Measurements from ENCODE around the gene OTOG. TPM values are rescaled to one million over a fixed set of nuclear protein-coding genes. Genes with fewer than 3 reads are reported as not detected.

Gene OTOG
- total and polyA plus RNA-seq, 9 donors, result not detected

GRCh38 chr11:17651681-17652080 lies 104.6 kb downstream of the OTOG start:
- WGBS, 3 donors, result 17 to 40% (median 25%) methylated on average over 5 of the region's 5 CpGs
- Histone ChIP-seq H3K4me3 (no peak overlapping the region), H3K9me3 (no peaks in the 10 kb centered on the region), H3K4me1 (ENCODE audit: insufficient read depth) (no peaks in the 10 kb centered on the region), H3K27me3 (no peaks in the 10 kb centered on the region), H3K36me3 (no peaks in the 10 kb centered on the region), H3K27ac (no peak overlapping the region)
- DNase-seq, result no peak
- TF ChIP-seq EP300 (IDR thresholded peaks at IDR 0.05) (no peak), POLR2A (IDR thresholded peaks at IDR 0.05) (no peak), CTCF (IDR thresholded peaks at IDR 0.05) (no peak)
- intact Hi-C loops (cut with DNase I), result no loop called here

DNA sequence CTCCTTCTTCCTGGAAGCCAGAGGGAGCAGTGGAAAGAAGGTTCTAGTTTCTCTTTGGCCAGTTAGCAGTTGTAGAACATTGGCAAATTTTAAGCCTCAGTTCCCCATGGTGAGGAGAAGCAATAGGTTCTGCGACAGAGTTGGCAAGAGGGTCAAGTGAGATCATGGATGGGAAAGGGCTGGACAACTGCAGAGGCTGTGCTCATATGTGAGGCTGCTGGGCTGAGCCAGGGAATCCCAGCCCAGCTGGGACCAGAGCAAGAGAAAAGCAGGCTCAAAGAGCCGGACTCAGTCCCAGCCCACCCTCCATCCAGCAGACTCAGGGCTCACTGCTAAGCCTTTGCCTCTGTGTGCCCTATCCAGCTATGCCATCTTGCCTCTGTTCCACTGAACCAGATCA lies 105.5 kb downstream of the OTOG start:
- 55 to 80% (median 79%) methylated on average over 2 of the region's 2 CpGs for WGBS, 3 donors
- intact Hi-C loops (cut with DNase I), result no loop called here
- no peak overlapping the region for H3K27ac ChIP-seq
- TF ChIP-seq EP300 (IDR thresholded peaks at IDR 0.05) (no peak), CTCF (IDR thresholded peaks at IDR 0.05) (no peak), POLR2A (IDR thresholded peaks at IDR 0.05) (no peak)
- H3K36me3 ChIP-seq, result no peaks in the 10 kb centered on the region
- DNase-seq, result no peak
- H3K27me3 ChIP-seq, result no peaks in the 10 kb centered on the region
- no peaks in the 10 kb centered on the region for H3K9me3 ChIP-seq
- no peaks in the 10 kb centered on the region for H3K4me1 ChIP-seq (ENCODE audit: insufficient read depth)
- H3K4me3 ChIP-seq, result no peak overlapping the region

- no peak for DNase-seq
- intact Hi-C loops (cut with DNase I), result no loop called here
- Histone ChIP-seq H3K4me1 (ENCODE audit: insufficient read depth) (no peaks in the 10 kb centered on the region), H3K27ac (no peak overlapping the region), H3K4me3 (no peak overlapping the region), H3K9me3 (no peaks in the 10 kb centered on the region), H3K36me3 (no peaks in the 10 kb centered on the region), H3K27me3 (no peaks in the 10 kb centered on the region)
- no peak for TF ChIP-seq POLR2A (IDR thresholded peaks at IDR 0.05)
- TF ChIP-seq CTCF (IDR thresholded peaks at IDR 0.05), result no peak
- no peak for TF ChIP-seq EP300 (IDR thresholded peaks at IDR 0.05)
- 20 to 30% (median 27%) methylated on average over 10 of the region's 10 CpGs for WGBS, 3 donors
These were observed 106.6 kb downstream of the OTOG start for GRCh38 chr11:17653611-17654010.

- intact Hi-C loops (cut with DNase I), result no loop called here
- 68 to 71% (median 70%) methylated on average over 2 of the region's 2 CpGs for WGBS, 3 donors
- H3K27me3 ChIP-seq, result no peaks in the 10 kb centered on the region
- H3K4me3 ChIP-seq, result no peak overlapping the region
- H3K4me1 ChIP-seq (ENCODE audit: insufficient read depth), result no peaks in the 10 kb centered on the region
- DNase-seq, result no peak
- TF ChIP-seq EP300 (IDR thresholded peaks at IDR 0.05) (no peak), POLR2A (IDR thresholded peaks at IDR 0.05) (no peak)
- H3K9me3 ChIP-seq, result no peaks in the 10 kb centered on the region
- no peaks in the 10 kb centered on the region for H3K36me3 ChIP-seq
- no peak overlapping the region for H3K27ac ChIP-seq
These were observed 108.6 kb downstream of the OTOG start for GRCh38 chr11:17655682-17656081.

- Histone ChIP-seq H3K4me3 (no peak overlapping the region), H3K27me3 (no peaks in the 10 kb centered on the region), H3K9me3 (no peaks in the 10 kb centered on the region), H3K27ac (no peak overlapping the region), H3K36me3 (no peaks in the 10 kb centered on the region), H3K4me1 (ENCODE audit: insufficient read depth) (no peaks in the 10 kb centered on the region)
- intact Hi-C loops (cut with DNase I), result no loop called here
- DNase-seq, result no peak
- no peak for TF ChIP-seq POLR2A (IDR thresholded peaks at IDR 0.05)
- no peak for TF ChIP-seq EP300 (IDR thresholded peaks at IDR 0.05)
- no peak for TF ChIP-seq CTCF (IDR thresholded peaks at IDR 0.05)
These were observed 111.2 kb downstream of the OTOG start for GRCh38 chr11:17658211-17658610.

Measured in ovary (tissue), 9 donors.